Esophagus squamous epithelium (tissue), 5 donors: Measurements from ENCODE around the gene CACNA2D2. TPM values are rescaled to one million over a fixed set of nuclear protein-coding genes. Genes with fewer than 3 reads are reported as not detected.
A peak's percentile ranks its signal among the peaks of the same experiment; 100 is the strongest.

ENCODE experiments used
- DNase-seq: peaks from one replicate; lab custom pipeline; 2025; lab: John Stamatoyannopoulos, UW
- H3K27ac ChIP-seq, 4 donors: fragments of 200-600 bp; sonication (generic); one replicate each; pipeline ENCODE4 v1.5.1; 2016 to 2019; ENCODE audit warnings: mild to moderate bottlenecking in 1 of 4
- H3K27me3 ChIP-seq, 4 donors: fragments of 200-600 bp; sonication (generic); 1 replicate in 3 of 4; 2 replicates in 1 of 4; pipeline versions ENCODE4 v1.5.1 to v1.6.0; 2017 to 2021; ENCODE audit warnings: antibody characterized with exemption in 1 of 4
- H3K36me3 ChIP-seq, 3 donors: fragments of 200-600 bp; sonication (generic); one replicate each; pipeline ENCODE4 v1.5.1; 2016 to 2019
- H3K4me1 ChIP-seq, 3 donors: fragments of 200-600 bp; sonication (generic); one replicate each; pipeline ENCODE4 v1.5.1; 2017 to 2019
- H3K4me3 ChIP-seq, 4 donors: fragments of 200-600 bp; sonication (generic); 1 replicate in 3 of 4; 2 replicates in 1 of 4; pipeline ENCODE4 v1.5.1; 2016 to 2019; ENCODE audit warnings: mild to moderate bottlenecking in 2 of 4, moderate library complexity in 1 of 4
- H3K9me3 ChIP-seq, 3 donors: fragments of 200-600 bp; sonication (generic); one replicate each; pipeline ENCODE4 v1.5.1; 2016 to 2019
- CTCF ChIP-seq, 6 experiments: fragments of 450-650 bp in 4 of 6; fragments of 200-600 bp in 2 of 6; sonication (generic) in 2 of 6; IDR thresholded peaks; one replicate each; pipeline ENCODE4 v1.5.1; 2016 to 2019; ENCODE audit warnings: antibody characterized with exemption in 6 of 6, mild to moderate bottlenecking in 4 of 6, moderate library complexity in 4 of 6
- POLR2A ChIP-seq, 4 donors: fragments of 450-650 bp; IDR thresholded peaks; one replicate each; pipeline ENCODE4 v1.6.1; 2017; ENCODE audit warnings: antibody characterized with exemption in 4 of 4, mild to moderate bottlenecking in 4 of 4, moderate library complexity in 3 of 4
- WGBS, 2 donors: methylation state at CpG; one replicate each; pipeline ENCODE4 v1.1.5; 2018; 5-methylcytosine and 5-hydroxymethylcytosine counted together
- intact Hi-C: fragments of 100-400 bp; cut with DNase I; formaldehyde crosslinking; loops from one replicate; pipeline ENCODE4 v1.15.0; 2022
- total RNA-seq, 4 donors: library from RNA; depleted of rRNA; stranded (reverse); fragments of >200 nt; gene quantifications; one replicate each; pipeline ENCODE4 v1.1.0, GENCODE V29; 2016
- donor health status: DM: yes; HTN: yes; CAD: no.

Gene CACNA2D2
- total RNA-seq, 4 donors from 2014 or later: 0.18 to 0.57 (median 0.35) TPM; not detected in 1

GRCh38 chr3:50342813-50343633 lies 160.4 kb downstream of the CACNA2D2 start:
- 92 to 100% methylated on average over 1 to 3 of the region's 13 CpGs for WGBS, 2 donors
- Histone ChIP-seq H3K4me3 (no peak overlapping the region), H3K27me3 (no peaks in the 10 kb centered on the region), H3K36me3 (peaks cover 0 to 7% (median 0%) of the 10 kb centered on the region in 3 donors), H3K27ac (no peak overlapping the region), H3K9me3 (no peaks in the 10 kb centered on the region), H3K4me1 (peaks cover 40 to 82% (median 41%) of the 10 kb centered on the region in 3 donors)
- intact Hi-C loops: no loop called here
- TF ChIP-seq CTCF (IDR thresholded peaks at IDR 0.05) (no peak), POLR2A (IDR thresholded peaks at IDR 0.05) (no peak)
- DNase-seq: no peak

DNA sequence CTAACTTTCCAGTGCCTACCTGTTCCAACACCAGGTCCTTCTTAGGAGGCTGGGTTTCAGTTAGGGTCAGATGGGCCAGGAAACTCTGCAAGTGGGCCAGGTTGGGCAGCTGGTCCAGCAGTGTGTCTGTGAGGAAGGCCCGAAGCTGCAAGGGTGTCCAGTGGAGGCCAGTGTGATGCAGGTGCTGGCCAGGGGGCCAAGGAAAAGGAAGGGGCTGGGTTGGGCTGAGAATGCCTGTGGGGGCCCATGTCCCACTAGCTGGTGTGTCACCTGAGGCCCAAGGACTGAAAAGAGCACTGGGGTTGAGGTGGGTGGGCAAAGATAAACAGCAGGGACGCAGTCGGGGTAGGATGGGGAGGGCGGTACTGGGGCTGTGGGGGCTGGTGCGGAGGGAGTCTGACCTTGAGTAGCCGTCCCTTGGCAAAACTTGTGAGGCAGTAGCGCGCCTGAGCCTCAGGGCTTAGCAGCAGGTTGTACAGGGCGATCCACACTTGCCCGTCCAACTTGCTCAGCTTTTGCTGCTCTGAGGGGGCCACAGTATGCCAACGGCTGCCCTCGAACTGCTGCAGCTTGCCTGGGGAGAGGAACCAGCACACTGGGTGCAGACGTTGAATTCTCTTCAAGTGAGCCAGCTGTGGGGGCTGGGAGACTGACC lies 161.3 kb downstream of the CACNA2D2 start:
- no peaks in the 10 kb centered on the region for H3K36me3 ChIP-seq
- no peak for TF ChIP-seq POLR2A (IDR thresholded peaks at IDR 0.05)
- no peak for TF ChIP-seq CTCF (IDR thresholded peaks at IDR 0.05)
- no peak for DNase-seq
- H3K4me3 ChIP-seq: no peak overlapping the region
- H3K9me3 ChIP-seq: no peaks in the 10 kb centered on the region
- H3K27ac ChIP-seq: peak overlapping the region in 2 of 4 donors; percentile 94 to 96
- peaks cover 44 to 79% (median 44%) of the 10 kb centered on the region in 3 donors for H3K4me1 ChIP-seq
- intact Hi-C loops: no loop called here
- 88 to 89% methylated on average over 9 to 12 of the region's 13 CpGs for WGBS, 2 donors
- no peaks in the 10 kb centered on the region for H3K27me3 ChIP-seq

GRCh38 chr3:50341537-50341936 lies 161.9 kb downstream of the CACNA2D2 start:
- no peaks in the 10 kb centered on the region for H3K36me3 ChIP-seq
- TF ChIP-seq CTCF (IDR thresholded peaks at IDR 0.05) (no peak), POLR2A (IDR thresholded peaks at IDR 0.05) (no peak)
- DNase-seq: no peak
- H3K27me3 ChIP-seq: no peaks in the 10 kb centered on the region
- peak overlapping the region; percentile 35 to 80 (median 58) for H3K4me3 ChIP-seq
- WGBS, 2 donors: 60% methylated on average over 1 of the region's 9 CpGs; no CpG with 5 or more reads in 1 of the 2 donors
- peaks cover 45 to 78% (median 45%) of the 10 kb centered on the region in 3 donors for H3K4me1 ChIP-seq
- H3K9me3 ChIP-seq: no peaks in the 10 kb centered on the region
- H3K27ac ChIP-seq: peak overlapping the region; percentile 77 to 99 (median 95)
- intact Hi-C loops: no loop called here

DNA sequence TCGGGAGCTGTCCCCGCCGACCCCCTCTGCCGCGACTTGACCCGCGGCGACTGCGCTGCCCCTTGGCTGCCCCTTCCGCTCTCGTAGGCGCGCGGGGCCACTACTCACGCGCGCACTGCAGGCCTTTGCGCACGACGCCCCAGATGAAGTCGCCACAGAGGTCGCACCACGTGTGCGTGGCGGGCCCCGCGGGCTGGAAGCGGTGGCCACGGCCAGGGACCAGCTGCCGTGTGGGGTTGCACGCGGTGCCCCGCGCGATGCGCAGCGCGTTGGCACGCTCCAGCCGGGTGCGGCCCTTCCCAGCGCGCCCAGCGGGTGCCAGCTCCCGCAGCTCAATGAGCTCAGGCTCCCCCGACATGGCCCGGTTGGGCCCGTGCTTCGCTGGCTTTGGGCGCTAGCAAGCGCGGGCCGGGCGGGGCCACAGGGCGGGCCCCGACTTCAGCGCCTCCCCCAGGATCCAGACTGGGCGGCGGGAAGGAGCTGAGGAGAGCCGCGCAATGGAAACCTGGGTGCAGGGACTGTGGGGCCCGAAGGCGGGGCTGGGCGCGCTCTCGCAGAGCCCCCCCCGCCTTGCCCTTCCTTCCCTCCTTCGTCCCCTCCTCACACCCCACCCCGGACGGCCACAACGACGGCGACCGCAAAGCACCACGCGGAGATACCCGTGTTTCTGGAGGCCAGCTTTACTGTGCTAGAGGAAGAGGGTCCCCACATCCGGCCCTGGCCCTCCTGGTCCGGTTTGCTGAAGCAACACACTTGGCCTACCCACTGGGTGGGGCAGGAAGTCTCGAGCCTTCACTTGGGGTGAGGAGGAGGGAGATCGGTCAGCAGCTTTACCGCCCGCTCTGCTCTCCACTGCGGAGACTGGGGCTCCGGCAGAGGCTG lies 162.7 kb downstream of the CACNA2D2 start, which contains the start of gene RASSF1:
TSS of gene RASSF1 (minus strand) at position 389 of the 882 bp plus-strand sequence. CDS start at position 358, 31 bp downstream.
- no peaks in the 10 kb centered on the region for H3K36me3 ChIP-seq
- H3K4me1 ChIP-seq: peaks cover 50 to 79% (median 50%) of the 10 kb centered on the region in 3 donors
- no peak for DNase-seq
- H3K4me3 ChIP-seq: peak within 1 kb of the TSS; percentile 35 to 80 (median 58)
- H3K27ac ChIP-seq: peak within 1 kb of the TSS; percentile 77 to 99 (median 95)
- no peaks in the 10 kb centered on the region for H3K9me3 ChIP-seq
- intact Hi-C loops: no loop called here
- H3K27me3 ChIP-seq: no peaks in the 10 kb centered on the region
- 7 to 43% methylated on average over 3 to 6 of the region's 85 CpGs for WGBS, 2 donors
- TF ChIP-seq CTCF (IDR thresholded peaks at IDR 0.05) (no peak), POLR2A (IDR thresholded peaks at IDR 0.05) (peak in 3 of 4 donors; percentile 43 to 92 (median 72))
